Measurements from ENCODE around the gene OOSP2. TPM values are rescaled to one million over a fixed set of nuclear protein-coding genes. Genes with fewer than 3 reads are reported as not detected.

Gene OOSP2
- total and polyA plus RNA-seq, 2 donors (not counting 1 experiment from before 2014, with no cell fraction given): not detected

DNA sequence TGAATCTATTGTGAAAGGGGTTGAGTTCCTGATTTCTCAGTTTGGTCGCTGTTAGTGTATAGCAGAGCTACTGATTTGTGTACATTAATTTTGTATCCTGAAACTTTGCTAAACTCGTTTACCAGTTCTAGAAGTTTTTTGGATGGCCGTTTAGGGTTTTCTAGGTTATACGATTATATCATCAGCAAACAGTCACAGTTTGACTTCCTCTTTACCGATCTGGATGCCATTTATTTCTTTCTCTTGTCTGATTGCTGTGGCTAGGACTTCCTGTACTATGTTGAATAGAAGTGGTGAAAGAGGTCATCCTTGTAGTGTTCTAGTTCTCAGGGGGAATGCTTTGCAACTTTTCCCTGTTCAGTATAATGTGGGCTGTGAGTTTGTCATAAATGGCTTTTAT, 47.8 kb upstream of the OOSP2 start:
- Mint-ChIP-seq H3K27me3 (peaks cover 22% of the 10 kb centered on the region), H3K4me1 (no peaks in the 10 kb centered on the region), H3K9me3 (ENCODE audit: insufficient read depth) (peaks cover 16% of the 10 kb centered on the region), H3K4me3 (no peak overlapping the region), H3K27ac (no peak overlapping the region)
- ChIA-PET CTCF (no interaction called here), POLR2A (no interaction called here)
- H3K9me3 ChIP-seq (ENCODE audit: control extremely low read depth in 1 of 3, control insufficient read depth in 2 of 3, insufficient read depth in 1 of 3, low read length in 2 of 3): peaks cover 0 to 9% (median 3%) of the 10 kb centered on the region in 3 donors
- H3K27me3 ChIP-seq (replicated peaks in 1 of 4; ENCODE audit: control extremely low read depth in 1 of 4, control insufficient read depth in 3 of 4, insufficient read depth in 4 of 4, low read length in 3 of 4): no peaks in the 10 kb centered on the region
- no peak overlapping the region for H3K27ac ChIP-seq (ENCODE audit: low read length in 2 of 2)
- no peaks in the 10 kb centered on the region for H4K20me1 ChIP-seq (ENCODE audit: control insufficient read depth, insufficient read depth, low read length, poor library complexity, severe bottlenecking)
- no peak overlapping the region for H3K4me3 ChIP-seq (ENCODE audit: control extremely low read depth in 1 of 5, extremely low read depth in 1 of 5, insufficient read depth in 1 of 5, low read depth in 2 of 5, low read length in 4 of 5)
- no peaks in the 10 kb centered on the region for H3K79me2 ChIP-seq (ENCODE audit: control insufficient read depth, insufficient read depth, low read length)
- 14% methylated on average over 1 of the region's 5 CpGs for WGBS (ENCODE audit: insufficient coverage)
- no peak overlapping the region for H3K4me2 ChIP-seq (replicated peaks; ENCODE audit: low read depth, low read length, poor library complexity, severe bottlenecking)
- no peaks in the 10 kb centered on the region for H3K36me3 ChIP-seq (replicated peaks in 1 of 2; ENCODE audit: control extremely low read depth in 1 of 2, control insufficient read depth in 1 of 2, extremely low read depth in 1 of 2, insufficient read depth in 2 of 2, low read length in 1 of 2)
- TF ChIP-seq, protein P1, sequence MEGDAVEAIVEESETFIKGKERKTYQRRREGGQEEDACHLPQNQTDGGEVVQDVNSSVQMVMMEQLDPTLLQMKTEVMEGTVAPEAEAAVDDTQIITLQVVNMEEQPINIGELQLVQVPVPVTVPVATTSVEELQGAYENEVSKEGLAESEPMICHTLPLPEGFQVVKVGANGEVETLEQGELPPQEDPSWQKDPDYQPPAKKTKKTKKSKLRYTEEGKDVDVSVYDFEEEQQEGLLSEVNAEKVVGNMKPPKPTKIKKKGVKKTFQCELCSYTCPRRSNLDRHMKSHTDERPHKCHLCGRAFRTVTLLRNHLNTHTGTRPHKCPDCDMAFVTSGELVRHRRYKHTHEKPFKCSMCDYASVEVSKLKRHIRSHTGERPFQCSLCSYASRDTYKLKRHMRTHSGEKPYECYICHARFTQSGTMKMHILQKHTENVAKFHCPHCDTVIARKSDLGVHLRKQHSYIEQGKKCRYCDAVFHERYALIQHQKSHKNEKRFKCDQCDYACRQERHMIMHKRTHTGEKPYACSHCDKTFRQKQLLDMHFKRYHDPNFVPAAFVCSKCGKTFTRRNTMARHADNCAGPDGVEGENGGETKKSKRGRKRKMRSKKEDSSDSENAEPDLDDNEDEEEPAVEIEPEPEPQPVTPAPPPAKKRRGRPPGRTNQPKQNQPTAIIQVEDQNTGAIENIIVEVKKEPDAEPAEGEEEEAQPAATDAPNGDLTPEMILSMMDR (IDR thresholded peaks at IDR 0.05): no peak
- no peak for TF ChIP-seq EZH2 (IDR thresholded peaks at IDR 0.05; ENCODE audit: borderline replicate concordance, insufficient read depth, low read depth, low read length, poor library complexity, severe bottlenecking)
- H3K4me1 ChIP-seq (ENCODE audit: control insufficient read depth in 2 of 2, insufficient read depth in 2 of 2, low read length in 2 of 2): no peaks in the 10 kb centered on the region
- ATAC-seq (ENCODE audit: low read depth) (no peak), DNase-seq (no peak)
- intact Hi-C loops (cut with micrococcal nuclease): no loop called here
- no peak overlapping the region for H2AFZ ChIP-seq (ENCODE audit: insufficient read depth, low read depth, low read length, poor library complexity, severe bottlenecking)
- H3K9ac ChIP-seq (ENCODE audit: low read length): no peak overlapping the region

DNA sequence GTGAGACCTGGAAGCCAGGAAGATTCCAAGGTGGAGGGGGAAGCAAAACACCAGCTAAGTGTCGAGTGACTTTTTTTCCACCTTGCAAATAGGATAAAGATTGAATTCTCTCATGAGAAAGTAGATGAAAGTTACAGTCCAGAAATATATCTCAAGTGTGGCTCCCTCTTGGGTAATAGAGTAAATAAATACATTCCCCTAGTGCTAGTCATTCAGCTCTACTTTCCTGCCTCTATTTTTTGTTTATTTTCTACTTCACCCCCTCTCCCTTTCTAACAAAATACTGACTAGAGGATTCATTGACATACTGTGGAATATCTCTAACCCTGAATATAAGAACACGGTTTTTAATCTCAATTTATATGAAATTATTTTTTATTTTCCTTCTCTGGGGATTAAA, 42.4 kb upstream of the OOSP2 start:
- Histone ChIP-seq H3K9me3 (ENCODE audit: control extremely low read depth in 1 of 3, control insufficient read depth in 2 of 3, insufficient read depth in 1 of 3, low read length in 2 of 3) (no peaks in the 10 kb centered on the region), H2AFZ (ENCODE audit: insufficient read depth, low read depth, low read length, poor library complexity, severe bottlenecking) (no peak overlapping the region), H4K20me1 (ENCODE audit: control insufficient read depth, insufficient read depth, low read length, poor library complexity, severe bottlenecking) (no peaks in the 10 kb centered on the region), H3K27ac (ENCODE audit: low read length in 2 of 2) (no peak overlapping the region), H3K9ac (ENCODE audit: low read length) (no peak overlapping the region), H3K4me2 (replicated peaks; ENCODE audit: low read depth, low read length, poor library complexity, severe bottlenecking) (no peak overlapping the region), H3K4me1 (ENCODE audit: control insufficient read depth in 2 of 2, insufficient read depth in 2 of 2, low read length in 2 of 2) (no peaks in the 10 kb centered on the region), H3K4me3 (ENCODE audit: control extremely low read depth in 1 of 5, extremely low read depth in 1 of 5, insufficient read depth in 1 of 5, low read depth in 2 of 5, low read length in 4 of 5) (no peak overlapping the region), H3K79me2 (ENCODE audit: control insufficient read depth, insufficient read depth, low read length) (no peaks in the 10 kb centered on the region), H3K36me3 (replicated peaks in 1 of 2; ENCODE audit: control extremely low read depth in 1 of 2, control insufficient read depth in 1 of 2, extremely low read depth in 1 of 2, insufficient read depth in 2 of 2, low read length in 1 of 2) (no peaks in the 10 kb centered on the region), H3K27me3 (replicated peaks in 1 of 4; ENCODE audit: control extremely low read depth in 1 of 4, control insufficient read depth in 3 of 4, insufficient read depth in 4 of 4, low read length in 3 of 4) (no peaks in the 10 kb centered on the region)
- WGBS (ENCODE audit: insufficient coverage): no CpG with 5 or more reads among the region's 2 CpGs
- DNase-seq (no peak), ATAC-seq (ENCODE audit: low read depth) (no peak)
- Mint-ChIP-seq H3K4me1 (no peaks in the 10 kb centered on the region), H3K4me3 (no peak overlapping the region), H3K9me3 (ENCODE audit: insufficient read depth) (no peaks in the 10 kb centered on the region), H3K27me3 (peaks cover 16% of the 10 kb centered on the region), H3K27ac (no peak overlapping the region)
- ChIA-PET POLR2A (no interaction called here), CTCF (no interaction called here)
- intact Hi-C loops (cut with micrococcal nuclease): no loop called here
- TF ChIP-seq EZH2 (IDR thresholded peaks at IDR 0.05; ENCODE audit: borderline replicate concordance, insufficient read depth, low read depth, low read length, poor library complexity, severe bottlenecking): no peak
- TF ChIP-seq, protein P1 (IDR thresholded peaks at IDR 0.05): no peak
